GM12892 (cell line): ENCODE measurements around the gene MYO1E.
"Not testable (repeated sequence)": the region's sequence is repeated elsewhere in the genome, so short reads cannot be mapped to it uniquely, and the experiment has no call there.

ENCODE experiments used
- DNase-seq: peaks from one replicate; pipeline ENCODE4 v3.0.0; 2011; ENCODE audit not compliant: insufficient read length
- FAIRE-seq: peaks from 2 replicates; lab custom pipeline; 2011; peaks lifted over from hg19 to GRCh38; lab: Jason Lieb, UNC
- POLR2A ChIP-seq: IDR thresholded peaks from 2 replicates; pipeline ENCODE4 v1.6.1; 2011; ENCODE audit warnings: low read depth, low read length, control low read depth
- POLR2AphosphoS5 ChIP-seq: IDR thresholded peaks from 2 replicates; pipeline ENCODE4 v1.6.1; 2011; ENCODE audit warnings: low read depth, low read length, control low read depth
- TAF1 ChIP-seq: IDR thresholded peaks from 2 replicates; pipeline ENCODE4 v1.6.1; 2011; ENCODE audit warnings: low read depth, mild to moderate bottlenecking, control low read depth, low read length, borderline replicate concordance

MYO1E gene

GRCh38 chr15:59400103-59400813, 27.6 kb upstream of the MYO1E start:
- no peak for TF ChIP-seq TAF1
- TF ChIP-seq POLR2A = no peak
- TF ChIP-seq POLR2AphosphoS5 = no peak
- FAIRE-seq (peak; percentile 17), DNase-seq (no peak)

GRCh38 chr15:59399465-59400102, 26.9 kb upstream of the MYO1E start:
- DNase-seq (peak; percentile 51), FAIRE-seq (peak; percentile 98)
- 0 out of 2 replicates have a peak, but pooled peaks have one; percentile 16 for TF ChIP-seq POLR2A
- TF ChIP-seq TAF1 = no peak

GRCh38 chr15:59398220-59398619, 25.5 kb upstream of the MYO1E start:
- TF ChIP-seq POLR2A = no peak
- TF ChIP-seq POLR2AphosphoS5 = no peak
- TF ChIP-seq TAF1 = no peak
- peak; percentile 53 for FAIRE-seq
- no peak for DNase-seq

GRCh38 chr15:59396679-59397078, 24.0 kb upstream of the MYO1E start:
- DNase-seq (no peak), FAIRE-seq (no peak)
- TF ChIP-seq POLR2AphosphoS5 = no peak

- TF ChIP-seq POLR2A (no peak), TAF1 (no peak), POLR2AphosphoS5 (no peak)
- no peak for DNase-seq
- no peak for FAIRE-seq
Observed at GRCh38 chr15:59396211-59396610, 23.5 kb upstream of the MYO1E start.

- FAIRE-seq (no peak), DNase-seq (no peak)
- TF ChIP-seq POLR2AphosphoS5 = no peak
- TF ChIP-seq POLR2A = no peak
- no peak for TF ChIP-seq TAF1
Observed at GRCh38 chr15:59394166-59394661, 21.5 kb upstream of the MYO1E start.

- no peak for FAIRE-seq
- TF ChIP-seq POLR2A (no peak), POLR2AphosphoS5 (no peak), TAF1 (no peak)
Observed at GRCh38 chr15:59392299-59392698, 19.6 kb upstream of the MYO1E start.

GRCh38 chr15:59388670-59389069, 16.0 kb upstream of the MYO1E start:
- no peak for DNase-seq

More at GRCh38 chr15:59392299-59392698, 19.6 kb upstream of the MYO1E start:
- DNase-seq = no peak

GRCh38 chr15:59387196-59387878, 14.7 kb upstream of the MYO1E start:
- FAIRE-seq, DNase-seq: not testable (repeated sequence)

More at GRCh38 chr15:59388670-59389069, 16.0 kb upstream of the MYO1E start:
- peak; percentile 70 for FAIRE-seq
- no peak for TF ChIP-seq TAF1
- no peak for TF ChIP-seq POLR2A
- TF ChIP-seq POLR2AphosphoS5 = no peak

GRCh38 chr15:59385171-59385570, 12.5 kb upstream of the MYO1E start:
- FAIRE-seq (no peak), DNase-seq (no peak)
- TF ChIP-seq POLR2A (no peak), POLR2AphosphoS5 (no peak), TAF1 (no peak)

GRCh38 chr15:59384507-59384906, 11.8 kb upstream of the MYO1E start:
- DNase-seq (no peak), FAIRE-seq (no peak)
- TF ChIP-seq TAF1 = no peak

- no peak for DNase-seq
- TF ChIP-seq POLR2A = no peak
- TF ChIP-seq POLR2AphosphoS5 = no peak
- no peak for TF ChIP-seq TAF1
- no peak for FAIRE-seq
Observed at GRCh38 chr15:59380902-59381610, 8.4 kb upstream of the MYO1E start.
